Tibial nerve (tissue), 4 donors: Measurements from ENCODE around the gene SLC44A3.

Experiments
- CTCF ChIP-seq, 5 experiments: fragments of 200-600 bp in 3 of 5; fragments of 450-650 bp in 2 of 5; sonication (generic) in 3 of 5; IDR thresholded peaks; one replicate each; pipeline ENCODE4 v1.5.1; 2016 to 2019; ENCODE audit warnings: antibody characterized with exemption in 5 of 5, mild to moderate bottlenecking in 3 of 5, moderate library complexity in 2 of 5
- EP300 ChIP-seq, 2 donors: sonication (generic); formaldehyde crosslinking; IDR thresholded peaks; one replicate each; pipeline ENCODE4 v1.6.1; 2017; ENCODE audit warnings: antibody characterized with exemption in 2 of 2, mild to moderate bottlenecking in 1 of 2
- POLR2A ChIP-seq, 2 donors: fragments of 450-650 bp; IDR thresholded peaks; one replicate each; pipeline ENCODE4 v1.6.1; 2017; ENCODE audit warnings: antibody characterized with exemption in 2 of 2, mild to moderate bottlenecking in 2 of 2, moderate library complexity in 2 of 2

- no peak for TF ChIP-seq POLR2A (IDR thresholded peaks at IDR 0.05)
- no peak for TF ChIP-seq CTCF (IDR thresholded peaks at IDR 0.05)
- TF ChIP-seq EP300 (IDR thresholded peaks at IDR 0.05) = no peak
These were observed 58.2 kb downstream of the SLC44A3 start for GRCh38 chr1:94878329-94878728.
